Natural killer cell (primary cell): ENCODE results near the gene ETNK2. TPM values are rescaled to one million over a fixed set of nuclear protein-coding genes. Genes with fewer than 3 reads are reported as not detected.
A peak's percentile ranks its signal among the peaks of the same experiment; 100 is the strongest.

Source experiments
- ATAC-seq, 3 donors: fragments of 150-1000 bp in 2 of 3; fragments of 200-7000 bp in 1 of 3; cut with Tn5 transposase; 1 replicate in 1 of 3; 2 replicates in 2 of 3; pipeline ENCODE4 v1.10.0; 2021; ENCODE audit warnings: mild to moderate bottlenecking in 2 of 3, moderate library complexity in 2 of 3
- DNase-seq, 2 donors: peaks; one replicate each; pipeline versions ENCODE4 v3.0.0 to v3.0.0-alpha.2; 2013 to 2021; ENCODE audit warnings: mixed read lengths in 1 of 2
- H3K27ac ChIP-seq: one replicate; pipeline ENCODE4 v1.5.1; 2013; ENCODE audit warnings: mild to moderate bottlenecking, low read length
- H3K27me3 ChIP-seq: one replicate; pipeline ENCODE4 v1.6.1; 2013; ENCODE audit warnings: low read length; ENCODE audit not compliant: control insufficient read depth, insufficient read depth
- H3K36me3 ChIP-seq: one replicate; pipeline ENCODE4 v1.6.1; 2013; ENCODE audit warnings: low read length; ENCODE audit not compliant: control insufficient read depth, insufficient read depth
- H3K4me1 ChIP-seq: one replicate; pipeline ENCODE4 v1.6.1; 2013; ENCODE audit warnings: low read length; ENCODE audit not compliant: control insufficient read depth, insufficient read depth
- H3K4me3 ChIP-seq: one replicate; pipeline ENCODE4 v1.5.1; 2013; ENCODE audit warnings: low read length
- H3K9me3 ChIP-seq: one replicate; pipeline ENCODE4 v1.6.1; 2013; ENCODE audit warnings: low read length; ENCODE audit not compliant: control insufficient read depth, insufficient read depth
- H3K27ac Mint-ChIP-seq, 2 donors: one replicate each; pipeline ENCODE4 v1.8.0; 2022; ENCODE audit warnings: mild to moderate bottlenecking in 2 of 2, mixed read lengths in 2 of 2, moderate library complexity in 1 of 2
- H3K27me3 Mint-ChIP-seq, 2 donors: one replicate each; pipeline ENCODE4 v1.8.0; 2022; ENCODE audit warnings: low read depth in 2 of 2, mixed read lengths in 2 of 2
- H3K36me3 Mint-ChIP-seq: one replicate; pipeline ENCODE4 v1.8.0; 2022; ENCODE audit warnings: mixed read lengths
- H3K4me1 Mint-ChIP-seq, 2 donors: one replicate each; pipeline ENCODE4 v1.8.0; 2022; ENCODE audit warnings: mixed read lengths in 2 of 2
- H3K4me3 Mint-ChIP-seq: one replicate; pipeline ENCODE4 v1.8.0; 2022; ENCODE audit warnings: mild to moderate bottlenecking, moderate library complexity, mixed read lengths
- H3K9me3 Mint-ChIP-seq, 2 donors: one replicate each; pipeline ENCODE4 v1.8.0; 2022; ENCODE audit warnings: mixed read lengths in 2 of 2
- CTCF ChIP-seq: fragments of 200-600 bp; IDR thresholded peaks from one replicate; pipeline ENCODE4 v1.8.0; 2022; ENCODE audit warnings: antibody characterized with exemption
- WGBS: methylation state at CpG from one replicate; pipeline ENCODE4 v1.1.7; 2013; ENCODE audit warnings: missing lambda C conversion rate; ENCODE audit not compliant: insufficient coverage; 5-methylcytosine and 5-hydroxymethylcytosine counted together
- intact Hi-C: fragments of 100-400 bp; cut with micrococcal nuclease; formaldehyde crosslinking; loops from one replicate; pipeline ENCODE4 v1.14.2; 2022
- total RNA-seq, 4 donors: library from RNA; stranded (reverse); fragments of 120-200 nt in 1 of 4; gene quantifications; one replicate each; pipeline versions ENCODE4 v1.2.3 to v1.2.4, GENCODE V29; 2013 to 2022

The ETNK2 gene
- total RNA-seq, 3 donors from 2014 or later (not counting 1 experiment from before 2014, with no cell fraction given): 5.1 to 5.8 (median 5.5) TPM

GRCh38 chr1:204088596-204088995, 63.2 kb downstream of the ETNK2 start:
- DNase-seq (no peak), ATAC-seq (no peak)
- 77% methylated on average over 7 of the region's 8 CpGs for WGBS
- Histone ChIP-seq H3K4me1 (peaks cover 47% of the 10 kb centered on the region), H3K27ac (no peak overlapping the region), H3K4me3 (no peak overlapping the region), H3K27me3 (no peaks in the 10 kb centered on the region), H3K9me3 (no peaks in the 10 kb centered on the region), H3K36me3 (no peaks in the 10 kb centered on the region)
- Mint-ChIP-seq H3K27me3 (no peaks in the 10 kb centered on the region), H3K9me3 (no peaks in the 10 kb centered on the region), H3K27ac (peak overlapping the region; percentile 59 to 70), H3K4me1 (peaks cover 54 to 62% of the 10 kb centered on the region in 2 donors), H3K4me3 (no peak overlapping the region), H3K36me3 (no peaks in the 10 kb centered on the region)
- intact Hi-C loops: no loop called here
- no peak for TF ChIP-seq CTCF

GRCh38 chr1:204087893-204088528, 63.8 kb downstream of the ETNK2 start:
- WGBS: 87% methylated on average over 6 of the region's 7 CpGs

GRCh38 chr1:204087181-204087892, 64.5 kb downstream of the ETNK2 start:
- Mint-ChIP-seq H3K36me3 (no peaks in the 10 kb centered on the region), H3K27me3 (no peaks in the 10 kb centered on the region), H3K4me3 (no peak overlapping the region), H3K27ac (peak overlapping the region; percentile 59 to 70), H3K9me3 (no peaks in the 10 kb centered on the region), H3K4me1 (peaks cover 48 to 61% of the 10 kb centered on the region in 2 donors)
- DNase-seq (peak in 1 of 2 donors; percentile 18), ATAC-seq (peak in 2 of 3 donors; percentile 36 to 41)
- TF ChIP-seq CTCF: no peak
- Histone ChIP-seq H3K4me1 (peaks cover 35% of the 10 kb centered on the region), H3K27me3 (no peaks in the 10 kb centered on the region), H3K27ac (peak overlapping the region; percentile 55), H3K36me3 (no peaks in the 10 kb centered on the region), H3K9me3 (no peaks in the 10 kb centered on the region), H3K4me3 (no peak overlapping the region)
- 89% methylated on average over 8 of the region's 8 CpGs for whole genome bisulfite sequencing
- intact Hi-C loops: no loop called here

More at GRCh38 chr1:204087893-204088528, 63.8 kb downstream of the ETNK2 start:
- no peak overlapping the region for H3K4me3 ChIP-seq
- no peaks in the 10 kb centered on the region for H3K9me3 Mint-ChIP-seq
- no peaks in the 10 kb centered on the region for H3K9me3 ChIP-seq
- DNase-seq: no peak
- no peaks in the 10 kb centered on the region for H3K36me3 Mint-ChIP-seq
- no peak for TF ChIP-seq CTCF
- ATAC-seq: peak in 1 of 3 donors; percentile 4
- intact Hi-C loops: no loop called here
- H3K27me3 Mint-ChIP-seq: no peaks in the 10 kb centered on the region
- peaks cover 41% of the 10 kb centered on the region for H3K4me1 ChIP-seq
- H3K4me3 Mint-ChIP-seq: no peak overlapping the region
- H3K4me1 Mint-ChIP-seq: peaks cover 50 to 65% of the 10 kb centered on the region in 2 donors
- H3K36me3 ChIP-seq: no peaks in the 10 kb centered on the region
- no peaks in the 10 kb centered on the region for H3K27me3 ChIP-seq
- peak overlapping the region; percentile 55 for H3K27ac ChIP-seq
- H3K27ac Mint-ChIP-seq: peak overlapping the region; percentile 59 to 70
